Heart right ventricle (tissue), 16 donors: ENCODE results near the gene NFKBIZ. TPM values are rescaled to one million over a fixed set of nuclear protein-coding genes. Genes with fewer than 3 reads are reported as not detected.
"Not testable (repeated sequence)": the region's sequence is repeated elsewhere in the genome, so short reads cannot be mapped to it uniquely, and the experiment has no call there.

Source experiments
- ATAC-seq, 8 donors: fragments of 200-7000 bp; cut with Tn5 transposase; one replicate each; pipeline ENCODE4 v1.9.1; 2020; ENCODE audit warnings: mild to moderate bottlenecking in 8 of 8, moderate library complexity in 8 of 8, moderate number of reproducible peaks in 1 of 8
- DNase-seq, 2 donors: peaks; one replicate each; pipeline ENCODE4 v3.0.0-alpha.2; 2020
- H3K27ac ChIP-seq, 10 donors: fragments of 200-600 bp; sonication (generic) in 2 of 10; one replicate each; pipeline versions ENCODE4 v1.5.0 to v1.8.0; 2020 to 2022; ENCODE audit warnings: mild to moderate bottlenecking in 3 of 10
- H3K27me3 ChIP-seq, 7 donors: fragments of 200-600 bp; one replicate each; pipeline ENCODE4 v1.8.0; 2021 to 2022; ENCODE audit warnings: mild to moderate bottlenecking in 2 of 7
- H3K36me3 ChIP-seq, 9 donors: fragments of 200-600 bp; sonication (generic) in 1 of 9; one replicate each; pipeline versions ENCODE4 v1.5.0 to v1.8.0; 2020 to 2022; ENCODE audit warnings: mild to moderate bottlenecking in 2 of 9
- H3K4me1 ChIP-seq, 9 donors: fragments of 200-600 bp; sonication (generic) in 1 of 9; one replicate each; pipeline versions ENCODE4 v1.5.0 to v1.8.0; 2020 to 2022; ENCODE audit warnings: mild to moderate bottlenecking in 4 of 9
- H3K4me3 ChIP-seq, 10 donors: fragments of 200-600 bp; sonication (generic) in 2 of 10; one replicate each; pipeline versions ENCODE4 v1.5.0 to v1.8.0; 2020 to 2022; ENCODE audit warnings: mild to moderate bottlenecking in 7 of 10, moderate library complexity in 2 of 10
- H3K9me3 ChIP-seq, 11 donors: fragments of 200-600 bp in 10 of 11; sonication (generic) in 2 of 11; one replicate each; pipeline versions ENCODE4 v1.5.0 to v1.8.0; 2013 to 2022; ENCODE audit warnings: mild to moderate bottlenecking in 2 of 11, control low read depth in 1 of 11, moderate library complexity in 1 of 11
- WGBS, 2 donors: extraction: QIAGEN DNeasy Blood & Tissue Kit; methylation state at CpG; one replicate each; pipeline ENCODE4 v1.1.7; 2013; ENCODE audit warnings: inconsistent platforms in 1 of 2; 5-methylcytosine and 5-hydroxymethylcytosine counted together
- intact Hi-C, 10 donors: fragments of 100-400 bp; cut with DNase I; formaldehyde crosslinking; loops; one replicate each; pipeline versions ENCODE4 v1.11.1 to v1.14.2; 2022
- polyA plus RNA-seq, 2 donors: library from polyadenylated mRNA; stranded (reverse); fragments of 200-250 nt; gene quantifications; one replicate each; pipeline ENCODE4 v1.2.3, GENCODE V29; 2013
- total RNA-seq, 10 donors: library from RNA; stranded (reverse); fragmentation: NEBNext Ultra II Directional in 3 of 10; extraction: Animal tissue kit (Norgen Biotek cat#: 25700) in 3 of 10; gene quantifications; one replicate each; pipeline versions ENCODE4 v1.2.1 to v1.2.4, GENCODE V29; 2021 to 2023
- TF ChIP-seq, protein P1 (sequence below), 9 donors: fragments of 200-600 bp; sonication (generic) in 2 of 9; IDR thresholded peaks; one replicate each; pipeline versions ENCODE4 v1.5.0 to v1.8.0; 2021 to 2022; ENCODE audit warnings: antibody characterized with exemption in 9 of 9, mild to moderate bottlenecking in 5 of 9, moderate library complexity in 1 of 9
- donor health status: Arrhythmogenic right ventricular cardiomyopathy.
- donor health status: ischemic (EF 13 %, LVEDD 7.1; RV severe dilation, severe dysfunction).
- donor health status: healthy with polysubstance abuse.
- donor health status: DM: no; HTN: yes; CAD: no.
- donor health status: DM: no; HTN: no; CAD: no.
- donor health status: ischemic (EF 25% LVEDD 6.9; RV normal size, moderate dysfunction).
- donor health status: ischemic (EF 25% LVEDD 5.7; RV mildly dilated, moderate dysfunction).
- donor health status: healthy.
- donor health status: DM: yes; HTN: yes; CAD: no.
- donor health status: Ischemic cardiomyopathy.
- donor health status: ischemic (EF 35%, LVEDD 5.7; RV mildly dilated, moderate dysfunction).
- donor health status: nonischemic (EF 11% LVEDD 7.7; RV severe dilation, severe dysfunction).
- donor health status: DM: yes; HTN: yes; CAD: no.
- donor health status: PGD.
- donor health status: ischemic (EF 29% LVEDD 5.4; RV normal size, mild dysfunction).
- donor health status: nonischemic (EF 23%, LVEDD 6.1; RV moderate dilation, normal function).

Gene NFKBIZ
- total and polyA plus RNA-seq, 12 donors, result 5.4 to 26.2 (median 11.8) TPM

DNA sequence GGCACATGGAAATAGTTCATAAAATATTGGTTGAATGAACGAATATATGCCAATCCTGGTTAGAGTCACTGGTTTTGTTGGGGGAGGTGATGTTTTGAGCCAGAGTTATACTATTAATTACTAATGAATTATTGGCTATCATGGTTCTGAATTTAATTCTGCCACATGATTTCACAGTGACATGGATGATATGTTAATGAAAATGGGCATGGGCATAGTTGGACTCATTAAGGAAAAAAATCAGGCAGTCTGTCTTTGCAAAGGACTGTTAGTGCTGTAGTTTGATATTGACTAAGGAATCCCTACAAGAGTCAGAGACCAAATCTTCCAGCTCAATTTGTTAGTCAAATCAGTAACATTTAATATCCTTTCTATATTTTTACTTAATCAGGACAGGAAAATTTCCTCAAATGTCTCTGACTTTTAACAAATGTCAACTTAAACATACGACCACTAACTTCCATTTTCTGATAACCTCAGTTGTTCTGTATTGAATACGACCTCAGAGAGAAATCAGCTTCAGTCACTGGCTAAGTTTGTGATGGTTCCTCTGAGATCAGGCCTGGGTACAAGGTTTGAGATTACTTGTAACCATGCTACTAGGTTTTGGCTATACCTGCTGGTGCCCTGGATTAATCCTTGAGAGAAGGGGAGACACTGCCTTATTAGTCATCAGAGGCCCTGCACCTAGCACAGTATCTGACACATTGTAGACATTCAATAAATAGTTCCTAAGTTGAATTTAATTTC, 13.3 kb downstream of the NFKBIZ start:
- ATAC-seq, result peak in 2 of 8 donors; percentile 26 to 35
- H3K36me3 ChIP-seq, result peaks cover 0 to 57% (median 37%) of the 10 kb centered on the region in 9 donors

DNA sequence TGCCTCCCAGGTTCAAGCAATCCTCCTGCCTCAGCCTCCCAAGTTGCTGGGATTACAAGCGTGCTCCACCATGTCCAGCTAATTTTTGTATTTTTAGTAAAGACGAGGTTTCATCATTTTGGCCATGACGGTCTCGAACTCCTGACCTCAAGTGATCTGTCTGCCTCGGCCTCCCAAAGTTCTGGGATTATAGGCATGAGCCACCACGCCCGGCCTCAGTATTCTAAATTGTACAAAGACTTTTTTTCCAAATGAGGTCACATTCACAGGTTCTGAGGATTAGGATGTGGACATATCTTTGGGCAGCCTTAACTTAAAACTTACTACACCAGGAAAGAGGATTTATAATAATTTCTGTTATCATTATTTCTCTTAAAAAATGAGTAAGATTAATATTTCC, 15.6 kb downstream of the NFKBIZ start:
- ATAC-seq, H3K9me3 ChIP-seq, H3K27me3 ChIP-seq, DNase-seq, intact Hi-C loops, H3K27ac ChIP-seq, H3K4me3 ChIP-seq: not testable (repeated sequence)
- Histone ChIP-seq H3K4me1 (peaks cover 0 to 22% (median 12%) of the 10 kb centered on the region in 9 donors), H3K36me3 (peaks cover 0 to 33% (median 15%) of the 10 kb centered on the region in 9 donors)
- WGBS, 2 donors, result 97 to 98% methylated on average over 7 of the region's 7 CpGs

More for the DNA sequence above, 13.3 kb downstream of the NFKBIZ start:
- H3K9me3 ChIP-seq, result no peaks in the 10 kb centered on the region
- no peak for DNase-seq
- 88 to 91% methylated on average over 3 of the region's 3 CpGs for WGBS, 2 donors
- TF ChIP-seq, protein P1, sequence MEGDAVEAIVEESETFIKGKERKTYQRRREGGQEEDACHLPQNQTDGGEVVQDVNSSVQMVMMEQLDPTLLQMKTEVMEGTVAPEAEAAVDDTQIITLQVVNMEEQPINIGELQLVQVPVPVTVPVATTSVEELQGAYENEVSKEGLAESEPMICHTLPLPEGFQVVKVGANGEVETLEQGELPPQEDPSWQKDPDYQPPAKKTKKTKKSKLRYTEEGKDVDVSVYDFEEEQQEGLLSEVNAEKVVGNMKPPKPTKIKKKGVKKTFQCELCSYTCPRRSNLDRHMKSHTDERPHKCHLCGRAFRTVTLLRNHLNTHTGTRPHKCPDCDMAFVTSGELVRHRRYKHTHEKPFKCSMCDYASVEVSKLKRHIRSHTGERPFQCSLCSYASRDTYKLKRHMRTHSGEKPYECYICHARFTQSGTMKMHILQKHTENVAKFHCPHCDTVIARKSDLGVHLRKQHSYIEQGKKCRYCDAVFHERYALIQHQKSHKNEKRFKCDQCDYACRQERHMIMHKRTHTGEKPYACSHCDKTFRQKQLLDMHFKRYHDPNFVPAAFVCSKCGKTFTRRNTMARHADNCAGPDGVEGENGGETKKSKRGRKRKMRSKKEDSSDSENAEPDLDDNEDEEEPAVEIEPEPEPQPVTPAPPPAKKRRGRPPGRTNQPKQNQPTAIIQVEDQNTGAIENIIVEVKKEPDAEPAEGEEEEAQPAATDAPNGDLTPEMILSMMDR (IDR thresholded peaks at IDR 0.05), result no peak
- H3K4me1 ChIP-seq, result peaks cover 0 to 7% (median 5%) of the 10 kb centered on the region in 9 donors
- no peak overlapping the region for H3K4me3 ChIP-seq
- no peak overlapping the region for H3K27ac ChIP-seq
- intact Hi-C loops, result no loop called here
- no peaks in the 10 kb centered on the region for H3K27me3 ChIP-seq

DNA sequence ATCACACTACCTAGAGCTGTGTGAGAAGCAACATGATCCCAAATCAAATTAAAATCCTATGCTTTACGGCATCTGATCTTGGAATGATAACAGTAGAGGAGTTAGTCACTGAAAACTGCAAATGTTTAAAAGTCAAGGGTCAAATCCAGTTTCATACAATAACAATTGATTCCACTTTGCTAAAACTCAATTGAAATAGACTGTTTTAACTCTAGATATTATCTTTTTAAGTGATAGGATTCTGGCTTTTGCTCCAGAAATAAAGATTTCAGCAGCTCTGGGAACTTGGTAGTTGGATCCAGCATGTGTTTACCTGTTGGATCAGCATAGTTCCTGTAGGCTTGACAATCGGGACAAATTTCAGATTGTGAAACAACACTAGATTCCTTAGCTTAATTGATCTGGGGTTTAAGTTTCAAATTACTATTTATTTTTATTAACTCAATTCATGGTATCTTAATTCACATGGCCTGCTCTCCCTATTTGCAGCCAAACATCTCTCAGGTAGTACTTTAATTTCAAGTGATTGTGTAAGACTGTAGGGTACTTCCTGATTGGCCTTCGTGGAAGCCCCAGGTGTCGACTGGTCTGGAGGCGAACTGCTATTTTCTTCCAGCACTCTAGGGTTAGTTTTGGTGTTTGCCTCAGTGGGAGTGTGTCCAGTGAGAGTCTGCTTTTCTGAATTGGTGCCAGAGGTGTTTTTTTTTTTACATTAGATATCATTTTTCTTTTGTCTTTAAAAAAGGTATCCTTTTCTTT, 16.6 kb downstream of the NFKBIZ start:
- H3K27ac ChIP-seq, result no peak overlapping the region
- TF ChIP-seq, protein P1 (IDR thresholded peaks at IDR 0.05), result no peak
- H3K4me3 ChIP-seq, result no peak overlapping the region
- no peak for DNase-seq
- no peaks in the 10 kb centered on the region for H3K9me3 ChIP-seq
- intact Hi-C loops, result no loop called here
- ATAC-seq, result no peak
- H3K4me1 ChIP-seq, result peaks cover 0 to 22% (median 12%) of the 10 kb centered on the region in 9 donors
- 66 to 72% methylated on average over 5 of the region's 5 CpGs for whole genome bisulfite sequencing, 2 donors
- H3K27me3 ChIP-seq, result no peaks in the 10 kb centered on the region
- H3K36me3 ChIP-seq, result peaks cover 0 to 23% (median 5%) of the 10 kb centered on the region in 9 donors

GRCh38 chr3:101867511-101867910, 18.2 kb downstream of the NFKBIZ start:
- Histone ChIP-seq H3K36me3 (peaks cover 0 to 8% (median 0%) of the 10 kb centered on the region in 9 donors), H3K27ac (no peak overlapping the region), H3K4me3 (no peak overlapping the region), H3K9me3 (no peaks in the 10 kb centered on the region), H3K27me3 (no peaks in the 10 kb centered on the region), H3K4me1 (peaks cover 0 to 22% (median 12%) of the 10 kb centered on the region in 9 donors)
- intact Hi-C loops, result no loop called here
- TF ChIP-seq, protein P1 (IDR thresholded peaks at IDR 0.05), result no peak
- ATAC-seq (no peak), DNase-seq (no peak)
